ENCODE data around the gene COL6A1.

COL6A1 gene

DNA sequence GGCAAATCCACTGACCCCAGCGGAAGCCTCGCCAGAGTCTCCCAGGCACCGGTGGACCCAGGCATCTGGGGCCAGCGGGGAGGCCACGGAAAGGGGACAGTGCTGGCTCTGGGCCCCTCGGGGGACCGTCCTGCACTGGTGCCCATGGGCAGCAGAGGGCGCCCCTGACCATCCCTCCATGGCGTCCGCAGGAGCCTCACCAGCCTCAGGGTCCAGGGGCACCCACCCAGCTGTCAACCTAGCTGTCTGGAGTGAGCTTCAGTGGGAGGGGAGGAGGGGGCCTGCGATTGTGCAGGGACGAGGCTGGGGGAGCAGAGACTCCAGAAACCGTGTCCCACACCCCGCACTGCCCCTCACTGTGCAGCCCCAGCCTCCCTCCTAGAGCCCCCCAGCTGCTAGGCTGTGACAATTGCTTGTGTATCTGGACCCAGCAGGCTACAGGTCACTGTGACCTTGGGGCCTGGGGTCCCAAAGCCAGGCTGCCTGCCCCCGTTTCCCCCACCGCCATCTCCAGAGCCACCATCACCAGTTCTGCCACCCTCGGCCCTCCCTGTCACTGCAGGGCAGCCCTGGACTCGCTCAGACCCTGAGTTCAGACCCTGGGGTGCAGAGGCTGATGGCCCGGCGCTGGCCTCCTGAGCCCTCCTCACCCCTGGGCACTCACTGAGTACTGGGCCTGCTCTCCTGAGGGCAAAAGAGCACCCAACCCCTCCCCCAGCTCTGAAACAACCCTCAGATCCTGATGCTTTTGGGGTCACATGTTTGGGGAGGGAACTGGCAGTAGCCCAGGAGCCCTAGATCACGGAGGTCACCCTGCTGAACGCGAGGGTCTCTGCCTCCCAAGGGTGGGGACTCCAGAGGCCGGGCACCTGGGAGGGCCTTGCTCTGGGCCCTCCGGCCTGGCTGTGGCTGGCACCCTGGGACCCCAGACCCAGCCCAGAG is 10.6 kb upstream of the COL6A1 start:
- DNase-seq = peak; percentile 46

GRCh38 chr21:45971616-45972352 is 9.8 kb upstream of the COL6A1 start:
- DNase-seq = no peak

DNA sequence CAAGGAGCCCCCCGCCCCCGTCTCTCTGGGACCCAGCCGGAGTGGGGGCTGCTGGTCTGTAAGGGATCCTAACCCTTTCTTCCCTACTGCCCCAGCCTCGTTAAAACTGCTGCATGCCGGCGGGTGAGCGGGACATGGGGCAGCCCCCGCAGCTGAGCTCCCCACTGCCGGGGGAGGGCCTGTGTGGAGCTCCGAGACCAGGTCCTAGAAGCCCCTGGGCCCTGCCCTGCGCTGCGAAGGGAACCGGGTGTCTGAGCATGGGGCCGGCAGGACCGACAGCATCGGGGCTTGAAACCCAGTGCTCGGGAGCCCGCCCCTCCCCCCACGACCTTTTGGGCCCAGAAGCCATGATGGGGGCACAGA is 9.2 kb upstream of the COL6A1 start:
- no peak for DNase-seq

GRCh38 chr21:45972716-45973474 is 8.7 kb upstream of the COL6A1 start:
- no peak for DNase-seq

GRCh38 chr21:45973475-45974072 is 8.0 kb upstream of the COL6A1 start:
- DNase-seq = peak; percentile 81

GRCh38 chr21:45974073-45975019 is 7.2 kb upstream of the COL6A1 start:
- no peak for DNase-seq

DNA sequence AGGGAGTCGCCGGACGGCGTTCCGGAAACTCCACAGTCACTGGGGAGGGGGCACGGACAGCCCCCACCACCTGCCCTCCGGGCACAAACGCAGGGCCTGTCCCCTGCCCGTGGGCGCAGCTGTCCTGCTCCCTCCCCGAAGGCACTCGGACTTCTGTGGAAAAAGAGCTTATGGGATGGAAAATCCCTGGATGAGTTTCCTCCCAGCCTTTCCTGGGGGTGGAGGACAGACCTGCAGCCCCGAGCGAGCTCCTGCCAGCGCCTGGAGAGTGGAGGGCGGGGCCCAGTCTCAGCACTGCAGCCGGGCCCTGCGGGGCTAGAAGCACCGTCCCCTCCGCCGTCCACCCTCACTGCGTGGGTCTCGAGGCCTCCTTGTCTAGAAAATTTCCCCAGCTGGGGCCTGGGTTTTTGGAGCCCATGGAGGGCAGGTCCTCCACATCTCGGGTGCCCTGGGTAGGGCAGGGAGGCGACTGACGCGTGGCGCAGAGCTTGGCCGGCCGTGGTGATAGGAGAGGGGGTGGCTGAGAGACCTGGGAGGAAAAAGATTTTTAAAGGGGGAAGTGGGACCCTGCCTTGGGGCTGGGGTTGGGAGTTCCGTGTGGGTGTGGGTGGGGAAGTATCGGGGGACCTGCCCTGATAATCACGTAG is 6.4 kb upstream of the COL6A1 start:
- DNase-seq = no peak

- DNase-seq = peak; percentile 27
Observed at GRCh38 chr21:45975667-45976409, 5.7 kb upstream of the COL6A1 start.

DNA sequence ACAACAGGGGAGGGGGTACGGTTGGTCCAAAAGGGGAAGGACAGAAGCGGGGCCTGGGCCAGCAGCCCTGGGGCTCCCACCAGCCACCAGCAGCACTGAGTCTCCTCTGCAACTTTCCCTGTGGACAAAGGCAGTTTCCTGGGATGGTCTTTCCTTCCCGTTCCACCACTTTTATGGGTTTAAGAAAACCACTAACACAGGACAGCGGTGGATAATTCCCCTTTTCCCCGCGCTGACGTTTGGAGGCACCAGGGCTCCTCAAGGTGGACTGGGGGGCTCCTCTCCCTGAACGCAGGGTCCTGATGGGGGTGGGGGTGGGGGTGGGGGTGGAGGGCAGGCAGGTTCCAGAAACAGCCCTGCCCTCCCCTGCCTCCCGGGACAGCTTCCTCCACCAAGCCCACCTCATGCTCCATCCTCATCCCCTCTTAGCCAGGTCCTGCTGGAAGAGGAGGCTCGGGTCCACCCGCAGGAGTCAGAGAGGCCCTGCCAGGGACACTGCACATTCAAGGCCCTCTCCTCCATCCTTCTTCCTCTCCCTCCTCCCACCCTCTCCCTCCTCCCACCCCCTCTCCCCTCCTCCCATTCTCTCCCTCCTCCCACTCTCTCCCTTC is 4.8 kb upstream of the COL6A1 start:
- DNase-seq = no peak

DNA sequence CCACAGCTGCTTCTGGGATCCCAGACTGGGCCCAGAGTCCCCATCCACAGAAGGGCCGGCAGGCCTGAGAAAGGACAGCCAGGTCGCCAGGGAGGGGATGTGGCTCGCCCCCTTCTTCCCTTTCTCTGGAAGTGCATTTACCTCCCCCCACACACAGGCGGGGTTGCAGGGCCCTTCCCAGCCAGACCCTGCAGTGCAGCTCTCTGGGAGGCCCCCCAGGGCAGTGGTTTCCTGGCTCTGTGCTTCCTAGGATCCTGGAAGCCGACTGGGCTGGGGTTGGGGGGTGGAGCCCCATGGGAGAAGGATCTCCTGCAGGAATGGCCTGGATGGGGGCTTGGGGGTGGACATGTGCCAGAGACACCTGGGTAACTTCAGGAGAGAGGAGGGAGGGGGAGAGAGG is 4.2 kb upstream of the COL6A1 start:
- DNase-seq = no peak

DNA sequence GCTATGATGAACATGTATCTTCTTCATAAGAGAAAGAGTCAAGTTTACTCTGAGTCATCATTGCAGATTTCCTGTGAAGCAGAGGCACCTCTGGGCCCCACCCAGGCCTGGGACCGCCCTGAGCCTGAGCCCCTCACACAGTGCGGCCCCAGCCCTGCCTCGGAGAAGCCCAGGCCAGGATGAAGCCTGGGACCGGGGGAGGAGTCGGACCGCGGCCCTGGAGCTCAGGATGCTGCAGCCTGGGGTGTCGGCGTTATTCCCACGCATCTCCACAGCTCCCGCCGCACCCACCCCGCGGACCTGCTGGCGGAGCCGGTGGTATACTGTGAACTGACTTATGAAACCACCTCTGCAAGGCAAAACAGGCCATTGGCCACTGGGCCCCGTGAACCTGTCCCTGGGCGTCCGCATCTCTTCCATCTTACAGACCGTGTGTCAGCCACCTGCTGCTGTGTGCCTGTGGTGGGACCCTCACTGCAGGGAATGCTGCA is 2.4 kb upstream of the COL6A1 start:
- no peak for DNase-seq

DNA sequence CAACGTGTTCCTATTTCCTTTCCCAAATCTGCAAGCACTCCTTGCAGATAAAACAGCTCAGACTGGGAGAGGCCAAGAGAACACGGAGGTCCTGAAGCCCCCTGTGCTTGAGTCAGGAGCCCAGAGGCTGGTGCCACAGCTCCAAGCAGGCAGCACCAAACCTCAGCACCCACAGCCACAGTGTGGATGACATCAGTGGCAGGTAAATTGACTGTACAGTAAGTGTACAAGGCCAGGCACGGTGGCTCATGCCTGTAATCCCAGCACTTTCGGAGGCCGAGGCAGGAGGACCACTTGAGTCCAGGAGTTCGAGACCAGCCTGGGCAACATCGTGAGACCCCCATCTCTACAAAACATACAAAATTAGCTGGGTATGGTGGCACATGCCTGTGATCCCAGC is 1.9 kb upstream of the COL6A1 start:
- DNase-seq = no peak

DNA sequence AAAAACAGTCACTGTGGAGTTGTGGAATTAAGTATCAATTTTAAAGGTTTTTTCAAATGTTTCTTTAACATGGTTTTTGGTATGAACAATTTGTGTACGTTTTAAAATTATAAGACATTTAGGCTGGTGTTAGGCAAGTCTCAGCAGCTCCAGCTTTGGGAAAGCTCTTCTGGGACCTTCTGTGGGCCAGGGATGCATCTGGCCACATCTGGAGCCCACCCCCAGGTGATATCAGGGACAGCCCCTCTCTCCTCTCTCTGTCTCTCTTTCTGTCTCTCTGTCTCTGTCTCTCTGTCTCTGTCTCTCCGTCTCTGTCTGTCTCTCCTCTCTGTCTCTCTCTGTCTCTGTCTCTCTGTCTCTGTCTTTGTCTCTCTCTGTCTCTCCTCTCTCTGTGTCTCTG is 1.3 kb upstream of the COL6A1 start:
- no peak for DNase-seq

DNA sequence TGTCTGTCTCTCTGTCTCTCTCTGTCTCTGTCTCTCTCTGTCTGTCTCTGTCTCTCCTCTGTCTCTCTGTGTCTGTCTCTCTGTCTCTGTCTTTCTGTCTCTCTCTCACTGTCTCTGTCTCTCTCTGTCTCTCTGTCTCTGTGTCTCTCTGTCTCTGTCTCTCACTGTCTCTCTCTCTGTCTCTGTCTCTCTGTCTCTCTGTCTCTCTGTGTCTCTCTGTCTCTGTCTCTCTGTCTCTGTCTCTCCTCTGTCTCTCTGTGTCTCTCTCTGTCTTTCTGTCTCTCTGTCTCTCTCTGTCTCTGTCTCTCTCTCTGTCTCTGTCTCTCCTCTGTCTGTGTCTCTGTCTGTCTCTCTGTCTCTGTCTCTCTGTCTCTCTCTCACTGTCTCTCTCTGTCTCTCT is 873 bp upstream of the COL6A1 start:
- DNase-seq = no peak

DNA sequence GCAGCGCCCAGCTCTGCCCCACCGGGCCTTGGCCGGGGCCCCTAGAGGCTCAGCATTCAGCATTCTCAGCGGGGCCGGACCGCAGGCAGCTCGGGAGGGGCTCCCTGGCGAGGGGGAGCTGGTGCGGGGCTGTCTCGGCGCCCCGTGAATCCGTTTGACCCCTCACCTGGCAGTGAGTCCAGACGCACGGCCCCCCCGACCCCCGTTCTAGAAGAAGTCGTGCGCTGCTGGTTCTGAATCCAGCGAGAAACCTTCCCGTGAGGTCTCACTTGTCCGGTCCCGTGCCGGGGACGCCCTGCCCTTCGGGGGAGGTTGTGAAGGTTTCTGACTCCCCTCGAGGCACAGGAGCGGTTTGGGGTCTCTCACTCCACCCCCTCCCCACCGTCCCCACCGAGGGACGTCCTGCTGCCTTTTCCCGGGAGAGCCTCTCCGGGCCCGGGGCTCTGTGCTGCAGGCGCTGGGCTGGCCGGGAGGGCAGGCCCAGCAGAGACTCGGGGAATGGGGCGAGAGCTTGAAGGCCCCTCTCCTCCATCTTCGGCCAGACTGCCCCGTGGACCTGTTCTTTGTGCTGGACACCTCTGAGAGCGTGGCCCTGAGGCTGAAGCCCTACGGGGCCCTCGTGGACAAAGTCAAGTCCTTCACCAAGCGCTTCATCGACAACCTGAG is 655 bp downstream of the COL6A1 start:
- no peak for DNase-seq

- no peak for DNase-seq
Observed at GRCh38 chr21:45982758-45983648, 1.4 kb downstream of the COL6A1 start.

- no peak for DNase-seq
Observed at GRCh38 chr21:45983649-45983965, 2.0 kb downstream of the COL6A1 start.

DNA sequence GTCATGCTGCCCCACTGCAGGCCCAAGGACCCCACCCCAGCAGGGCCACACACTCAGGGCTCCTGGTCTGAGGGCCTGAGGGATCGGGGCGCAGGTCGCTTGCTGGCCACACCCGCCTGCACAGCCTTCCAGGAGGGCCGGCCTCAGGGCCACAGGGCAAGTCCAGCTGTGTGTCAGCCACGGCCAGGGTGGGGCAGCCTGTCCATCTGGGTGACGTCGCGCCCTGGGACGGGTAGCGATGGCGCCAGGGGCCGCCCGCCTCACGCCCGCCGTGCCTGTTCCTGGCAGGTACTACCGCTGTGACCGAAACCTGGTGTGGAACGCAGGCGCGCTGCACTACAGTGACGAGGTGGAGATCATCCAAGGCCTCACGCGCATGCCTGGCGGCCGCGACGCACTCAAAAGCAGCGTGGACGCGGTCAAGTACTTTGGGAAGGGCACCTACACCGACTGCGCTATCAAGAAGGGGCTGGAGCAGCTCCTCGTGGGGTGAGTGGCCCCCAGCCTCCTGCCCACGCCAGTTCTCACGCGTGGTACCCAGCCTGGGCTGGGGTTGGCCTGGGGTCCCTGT is 2.5 kb downstream of the COL6A1 start:
- no peak for DNase-seq
